Prostate gland (tissue), 2 donors: ENCODE data around the gene ADAMTS2. TPM values are rescaled to one million over a fixed set of nuclear protein-coding genes. Genes with fewer than 3 reads are reported as not detected.

Experiments used
- DNase-seq: peaks from one replicate; pipeline ENCODE4 v3.0.0-alpha.2; 2019; ENCODE audit warnings: low spot score
- H3K27ac ChIP-seq, 2 donors: fragments of 200-600 bp; sonication (generic); 2 replicates each; pipeline ENCODE4 v1.5.1; 2017 to 2019
- H3K27me3 ChIP-seq: fragments of 200-600 bp; sonication (generic); replicated peaks from 2 replicates; pipeline ENCODE4 v1.5.1; 2019; ENCODE audit not compliant: insufficient read depth
- H3K36me3 ChIP-seq, 2 donors: fragments of 200-600 bp; sonication (generic); 1 replicate in 1 of 2; 2 replicates in 1 of 2; pipeline versions ENCODE4 v1.5.1 to v1.8.1; 2017 to 2019
- H3K4me1 ChIP-seq: fragments of 200-600 bp; sonication (generic); replicated peaks from 2 replicates; pipeline ENCODE4 v1.5.1; 2019
- H3K4me3 ChIP-seq, 2 donors: fragments of 200-600 bp; sonication (generic); 2 replicates each; pipeline ENCODE4 v1.5.1; 2017 to 2019
- H3K9me3 ChIP-seq: fragments of 200-600 bp; sonication (generic); 2 replicates; pipeline ENCODE4 v1.5.1; 2017
- CTCF ChIP-seq, 4 experiments: fragments of 200-600 bp in 2 of 4; fragments of 450-650 bp in 2 of 4; sonication (generic) in 2 of 4; IDR thresholded peaks; 1 replicate in 3 of 4; 2 replicates in 1 of 4; pipeline ENCODE4 v1.5.1; 2016 to 2019; ENCODE audit warnings: antibody characterized with exemption in 4 of 4, mild to moderate bottlenecking in 2 of 4, moderate library complexity in 2 of 4
- POLR2A ChIP-seq: fragments of 450-650 bp; IDR thresholded peaks from one replicate; pipeline ENCODE4 v1.6.1; 2016; ENCODE audit warnings: antibody characterized with exemption, mild to moderate bottlenecking
- POLR2AphosphoS5 ChIP-seq: sonication (generic); formaldehyde crosslinking; IDR thresholded peaks from one replicate; pipeline ENCODE4 v1.6.1; 2017; ENCODE audit warnings: antibody characterized with exemption
- WGBS: methylation state at CpG from one replicate; pipeline ENCODE4 v1.1.5; 2018; 5-methylcytosine and 5-hydroxymethylcytosine counted together
- intact Hi-C: fragments of 100-400 bp; cut with DNase I; formaldehyde crosslinking; loops from one replicate; pipeline ENCODE4 v1.14.2; 2022
- total RNA-seq, 2 donors: library from RNA; depleted of rRNA; stranded (reverse); fragments of >200 nt; gene quantifications; one replicate each; pipeline ENCODE4 v1.1.0, GENCODE V29; 2016

The ADAMTS2 gene
- total RNA-seq, 2 donors from 2014 or later: 2.0 to 20.3 TPM

- Histone ChIP-seq H3K36me3 (no peaks in the 10 kb centered on the region), H3K27ac (no peak overlapping the region), H3K9me3 (no peaks in the 10 kb centered on the region), H3K4me1 (no peaks in the 10 kb centered on the region), H3K27me3 (no peaks in the 10 kb centered on the region), H3K4me3 (no peak overlapping the region)
- 84% methylated on average over 16 of the region's 16 CpGs for WGBS
- intact Hi-C loops: no loop called here
- DNase-seq: no peak
- TF ChIP-seq CTCF (IDR thresholded peaks at IDR 0.05): no peak
- TF ChIP-seq POLR2AphosphoS5: no peak
- TF ChIP-seq POLR2A: no peak
Measured at GRCh38 chr5:179201986-179202385, 143.3 kb downstream of the ADAMTS2 start.

GRCh38 chr5:179199246-179199645 is 146.0 kb downstream of the ADAMTS2 start:
- no peaks in the 10 kb centered on the region for H3K4me1 ChIP-seq
- H3K27me3 ChIP-seq: no peaks in the 10 kb centered on the region
- DNase-seq: no peak
- no peaks in the 10 kb centered on the region for H3K9me3 ChIP-seq
- no peak overlapping the region for H3K27ac ChIP-seq
- TF ChIP-seq CTCF (IDR thresholded peaks at IDR 0.05): no peak
- no peak for TF ChIP-seq POLR2AphosphoS5
- no peak for TF ChIP-seq POLR2A
- no peak overlapping the region for H3K4me3 ChIP-seq
- H3K36me3 ChIP-seq: no peaks in the 10 kb centered on the region
- WGBS: 68% methylated on average over 11 of the region's 11 CpGs
- intact Hi-C loops: no loop called here

- Histone ChIP-seq H3K4me3 (no peak overlapping the region), H3K27me3 (no peaks in the 10 kb centered on the region), H3K4me1 (no peaks in the 10 kb centered on the region), H3K27ac (no peak overlapping the region), H3K36me3 (no peaks in the 10 kb centered on the region), H3K9me3 (no peaks in the 10 kb centered on the region)
- TF ChIP-seq CTCF (IDR thresholded peaks at IDR 0.05) (no peak), POLR2AphosphoS5 (no peak), POLR2A (no peak)
- 65% methylated on average over 8 of the region's 8 CpGs for WGBS
- intact Hi-C loops: no loop called here
- no peak for DNase-seq
Measured at GRCh38 chr5:179198825-179199224, 146.4 kb downstream of the ADAMTS2 start.

- H3K9me3 ChIP-seq: no peaks in the 10 kb centered on the region
- no peaks in the 10 kb centered on the region for H3K4me1 ChIP-seq
- H3K27me3 ChIP-seq: no peaks in the 10 kb centered on the region
- H3K36me3 ChIP-seq: no peaks in the 10 kb centered on the region
- WGBS: 60% methylated on average over 10 of the region's 10 CpGs
- no peak for DNase-seq
- TF ChIP-seq POLR2A: no peak
- no peak for TF ChIP-seq POLR2AphosphoS5
- no peak for TF ChIP-seq CTCF (IDR thresholded peaks at IDR 0.05)
- H3K27ac ChIP-seq: no peak overlapping the region
- H3K4me3 ChIP-seq: no peak overlapping the region
- intact Hi-C loops: no loop called here
Measured at GRCh38 chr5:179196405-179197079, 148.7 kb downstream of the ADAMTS2 start.
